ENCODE data around the gene PDSS2.

The PDSS2 gene

GRCh38 chr6:107419733-107420132 is 39.6 kb downstream of the PDSS2 start:
- no peak for DNase-seq

GRCh38 chr6:107418118-107418517 is 41.2 kb downstream of the PDSS2 start:
- no peak for DNase-seq

- DNase-seq, result no peak
These were observed 43.2 kb downstream of the PDSS2 start for GRCh38 chr6:107416145-107416544.

GRCh38 chr6:107413966-107414645 is 45.3 kb downstream of the PDSS2 start:
- no peak for DNase-seq

GRCh38 chr6:107411161-107411560 is 48.2 kb downstream of the PDSS2 start:
- no peak for DNase-seq

GRCh38 chr6:107409942-107410341 is 49.4 kb downstream of the PDSS2 start:
- DNase-seq, result no peak

- DNase-seq, result peak in 1 of 51 donors; percentile 3
These were observed 50.6 kb downstream of the PDSS2 start for GRCh38 chr6:107408714-107409113.

- no peak for DNase-seq
These were observed 54.4 kb downstream of the PDSS2 start for GRCh38 chr6:107405002-107405401.

GRCh38 chr6:107402533-107402932 is 56.8 kb downstream of the PDSS2 start:
- DNase-seq, result no peak

- no peak for DNase-seq
These were observed 57.8 kb downstream of the PDSS2 start for GRCh38 chr6:107401573-107401972.

GRCh38 chr6:107400616-107401147 is 58.7 kb downstream of the PDSS2 start:
- no peak for DNase-seq

GRCh38 chr6:107399935-107400334 is 59.4 kb downstream of the PDSS2 start:
- DNase-seq, result no peak

GRCh38 chr6:107398001-107398400 is 61.4 kb downstream of the PDSS2 start:
- DNase-seq, result no peak

GRCh38 chr6:107396211-107396610 is 63.2 kb downstream of the PDSS2 start:
- DNase-seq, result no peak

GRCh38 chr6:107392069-107392468 is 67.3 kb downstream of the PDSS2 start:
- DNase-seq, result no peak

GRCh38 chr6:107390685-107391435 is 68.5 kb downstream of the PDSS2 start:
- no peak for DNase-seq

- DNase-seq, result no peak
These were observed 69.3 kb downstream of the PDSS2 start for GRCh38 chr6:107390056-107390455.

- no peak for DNase-seq
These were observed 72.5 kb downstream of the PDSS2 start for GRCh38 chr6:107386904-107387303.

GRCh38 chr6:107386340-107386739 is 73.0 kb downstream of the PDSS2 start:
- DNase-seq, result no peak

- DNase-seq, result no peak
These were observed 75.7 kb downstream of the PDSS2 start for GRCh38 chr6:107383705-107384104.

- no peak for DNase-seq
These were observed 85.1 kb downstream of the PDSS2 start for GRCh38 chr6:107374264-107374663.

- DNase-seq, result no peak
These were observed 89.9 kb downstream of the PDSS2 start for GRCh38 chr6:107369493-107369892.

GRCh38 chr6:107368471-107368870 is 90.9 kb downstream of the PDSS2 start:
- no peak for DNase-seq

Data from hypothalamus (tissue), 51 donors.